B cell (primary cell): ENCODE measurements around the gene TNIK. TPM values are rescaled to one million over a fixed set of nuclear protein-coding genes. Genes with fewer than 3 reads are reported as not detected.

Source experiments
- ATAC-seq: fragments of 200-7000 bp; cut with Tn5 transposase; one replicate; pipeline ENCODE4 v1.10.0; 2021; ENCODE audit warnings: low read depth, mild to moderate bottlenecking, moderate number of reproducible peaks, moderate library complexity
- CTCF ChIA-PET: fragments of 350-600 bp; sonication (Branson Sonifier 250); formaldehyde crosslinking; loops from one replicate; lab custom pipeline; 2021; ENCODE audit warnings: antibody characterized with exemption, inconsistent platforms; lab: Charles Lee
- POLR2A ChIA-PET: fragments of 350-600 bp; sonication (Branson Sonifier 250); formaldehyde crosslinking; loops from one replicate; lab custom pipeline; 2021; ENCODE audit warnings: antibody characterized with exemption; lab: Charles Lee
- DNase-seq: peaks from one replicate; pipeline ENCODE4 v3.0.0; 2013
- H2AFZ ChIP-seq: 2 replicates; pipeline ENCODE4 v1.6.1; 2012; ENCODE audit warnings: mild to moderate bottlenecking, low read depth, low read length; ENCODE audit not compliant: insufficient read depth, poor library complexity, severe bottlenecking
- H3K27ac ChIP-seq, 2 donors: 1 replicate in 1 of 2; 2 replicates in 1 of 2; pipeline ENCODE4 v1.5.1; 2012 to 2013; ENCODE audit warnings: low read length in 2 of 2, mild to moderate bottlenecking in 2 of 2, moderate library complexity in 1 of 2
- H3K27me3 ChIP-seq, 4 experiments: fragments of 200-600 bp in 1 of 4; sonication (generic) in 1 of 4; replicated peaks in 1 of 4; 1 replicate in 2 of 4; 2 replicates in 2 of 4; pipeline versions ENCODE4 v1.6.1 to v1.7.0; 2013 to 2016; ENCODE audit warnings: low read length in 3 of 4, mild to moderate bottlenecking in 2 of 4, mixed read lengths in 1 of 4, moderate library complexity in 1 of 4; ENCODE audit not compliant: insufficient read depth in 4 of 4, control insufficient read depth in 3 of 4; ENCODE audit errors: control extremely low read depth in 1 of 4
- H3K36me3 ChIP-seq, 2 experiments: replicated peaks in 1 of 2; 1 replicate in 1 of 2; 2 replicates in 1 of 2; pipeline versions ENCODE4 v1.6.1 to v1.7.1; 2013; ENCODE audit warnings: low read length in 1 of 2; ENCODE audit not compliant: insufficient read depth in 2 of 2, control insufficient read depth in 1 of 2; ENCODE audit errors: control extremely low read depth in 1 of 2, extremely low read depth in 1 of 2
- H3K4me1 ChIP-seq, 2 donors: fragments of 200-600 bp in 1 of 2; sonication (generic) in 1 of 2; 1 replicate in 1 of 2; 2 replicates in 1 of 2; pipeline versions ENCODE4 v1.5.1 to v1.6.1; 2013 to 2017; ENCODE audit warnings: low read length in 2 of 2; ENCODE audit not compliant: control insufficient read depth in 2 of 2, insufficient read depth in 2 of 2
- H3K4me2 ChIP-seq: replicated peaks from 2 replicates; pipeline ENCODE3; 2012; ENCODE audit warnings: mild to moderate bottlenecking, low read depth, low read length; ENCODE audit not compliant: poor library complexity, severe bottlenecking
- H3K4me3 ChIP-seq, 5 experiments: fragments of 200-600 bp in 1 of 5; sonication (generic) in 1 of 5; 1 replicate in 3 of 5; 2 replicates in 2 of 5; pipeline versions ENCODE4 v1.5.1 to v1.7.0; 2011 to 2016; ENCODE audit warnings: low read length in 4 of 5, mild to moderate bottlenecking in 4 of 5, low read depth in 2 of 5, control low read depth in 1 of 5, moderate library complexity in 1 of 5; ENCODE audit not compliant: insufficient read depth in 1 of 5; ENCODE audit errors: control extremely low read depth in 1 of 5, extremely low read depth in 1 of 5
- H3K79me2 ChIP-seq: fragments of 200-600 bp; sonication (generic); one replicate; pipeline ENCODE4 v1.6.0; 2016; ENCODE audit warnings: low read length; ENCODE audit not compliant: control insufficient read depth, insufficient read depth
- H3K9ac ChIP-seq: fragments of 200-600 bp; sonication (generic); 2 replicates; pipeline ENCODE4 v1.6.1; 2017; ENCODE audit warnings: mild to moderate bottlenecking, low read length, moderate library complexity
- H3K9me3 ChIP-seq, 3 donors: one replicate each; pipeline versions ENCODE4 v1.6.1 to v1.7.1; 2013; ENCODE audit warnings: low read length in 2 of 3; ENCODE audit not compliant: control insufficient read depth in 2 of 3, insufficient read depth in 1 of 3; ENCODE audit errors: control extremely low read depth in 1 of 3
- H4K20me1 ChIP-seq: 2 replicates; pipeline ENCODE4 v1.6.0; 2012; ENCODE audit warnings: mild to moderate bottlenecking, low read length; ENCODE audit not compliant: insufficient read depth, control insufficient read depth, poor library complexity, severe bottlenecking
- H3K27ac Mint-ChIP-seq: one replicate; pipeline ENCODE4 v1.8.0; 2021; ENCODE audit warnings: mixed read lengths
- H3K27me3 Mint-ChIP-seq: one replicate; pipeline ENCODE4 v1.8.0; 2021; ENCODE audit warnings: mixed read lengths
- H3K4me1 Mint-ChIP-seq: one replicate; pipeline ENCODE4 v1.8.0; 2021; ENCODE audit warnings: mixed read lengths
- H3K4me3 Mint-ChIP-seq: one replicate; pipeline ENCODE4 v1.8.0; 2021; ENCODE audit warnings: mixed read lengths
- H3K9me3 Mint-ChIP-seq: one replicate; pipeline ENCODE4 v1.8.0; 2022; ENCODE audit warnings: mixed read lengths; ENCODE audit not compliant: insufficient read depth
- EZH2 ChIP-seq: IDR thresholded peaks from 2 replicates; pipeline ENCODE4 v1.6.1; 2012; ENCODE audit warnings: borderline replicate concordance, low read depth, mild to moderate bottlenecking, moderate library complexity, low read length; ENCODE audit not compliant: insufficient read depth, poor library complexity, severe bottlenecking
- WGBS: methylation state at CpG from one replicate; pipeline ENCODE4 v1.1.5; 2013; ENCODE audit warnings: missing lambda C conversion rate; ENCODE audit not compliant: insufficient coverage; 5-methylcytosine and 5-hydroxymethylcytosine counted together
- intact Hi-C: fragments of 100-400 bp; cut with micrococcal nuclease; formaldehyde crosslinking; loops from one replicate; pipeline ENCODE4 v1.10.0; 2022
- polyA plus RNA-seq: library from polyadenylated mRNA; depleted of rRNA; stranded (reverse); fragments of >200 nt; gene quantifications from 2 replicates; pipeline ENCODE4 v1.2.3, GENCODE V29; 2012
- total RNA-seq, 2 donors: library from RNA; stranded (reverse); fragments of 120-200 nt in 1 of 2; gene quantifications; 1 replicate in 1 of 2; 2 replicates in 1 of 2; pipeline versions ENCODE4 v1.2.3 to v1.2.4, GENCODE V29; 2013 to 2022
- TF ChIP-seq, protein P1 (sequence below): fragments of 200-600 bp; IDR thresholded peaks from one replicate; pipeline ENCODE4 v1.8.0; 2022; ENCODE audit warnings: antibody characterized with exemption, mild to moderate bottlenecking

Gene TNIK
- total and polyA plus RNA-seq, 2 donors (not counting 1 experiment from before 2014, with no cell fraction given), result 0.66 to 7.7 TPM

GRCh38 chr3:171313702-171314101 is 146.5 kb downstream of the TNIK start:
- Mint-ChIP-seq H3K4me3 (no peak overlapping the region), H3K27ac (no peak overlapping the region), H3K9me3 (no peaks in the 10 kb centered on the region), H3K4me1 (no peaks in the 10 kb centered on the region), H3K27me3 (no peaks in the 10 kb centered on the region)
- Histone ChIP-seq H4K20me1 (no peaks in the 10 kb centered on the region), H3K79me2 (no peaks in the 10 kb centered on the region), H3K27ac (no peak overlapping the region), H3K36me3 (no peaks in the 10 kb centered on the region), H3K27me3 (no peaks in the 10 kb centered on the region), H3K4me3 (no peak overlapping the region), H3K9me3 (no peaks in the 10 kb centered on the region), H2AFZ (no peak overlapping the region), H3K4me2 (no peak overlapping the region), H3K4me1 (no peaks in the 10 kb centered on the region), H3K9ac (no peak overlapping the region)
- CTCF ChIA-PET, result no interaction called here
- ATAC-seq, result no peak
- DNase-seq, result no peak
- TF ChIP-seq EZH2, result no peak
- TF ChIP-seq, protein P1, sequence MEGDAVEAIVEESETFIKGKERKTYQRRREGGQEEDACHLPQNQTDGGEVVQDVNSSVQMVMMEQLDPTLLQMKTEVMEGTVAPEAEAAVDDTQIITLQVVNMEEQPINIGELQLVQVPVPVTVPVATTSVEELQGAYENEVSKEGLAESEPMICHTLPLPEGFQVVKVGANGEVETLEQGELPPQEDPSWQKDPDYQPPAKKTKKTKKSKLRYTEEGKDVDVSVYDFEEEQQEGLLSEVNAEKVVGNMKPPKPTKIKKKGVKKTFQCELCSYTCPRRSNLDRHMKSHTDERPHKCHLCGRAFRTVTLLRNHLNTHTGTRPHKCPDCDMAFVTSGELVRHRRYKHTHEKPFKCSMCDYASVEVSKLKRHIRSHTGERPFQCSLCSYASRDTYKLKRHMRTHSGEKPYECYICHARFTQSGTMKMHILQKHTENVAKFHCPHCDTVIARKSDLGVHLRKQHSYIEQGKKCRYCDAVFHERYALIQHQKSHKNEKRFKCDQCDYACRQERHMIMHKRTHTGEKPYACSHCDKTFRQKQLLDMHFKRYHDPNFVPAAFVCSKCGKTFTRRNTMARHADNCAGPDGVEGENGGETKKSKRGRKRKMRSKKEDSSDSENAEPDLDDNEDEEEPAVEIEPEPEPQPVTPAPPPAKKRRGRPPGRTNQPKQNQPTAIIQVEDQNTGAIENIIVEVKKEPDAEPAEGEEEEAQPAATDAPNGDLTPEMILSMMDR, result no peak
- no CpG with 5 or more reads among the region's 7 CpGs for WGBS
- POLR2A ChIA-PET, result no interaction called here
- intact Hi-C loops, result no loop called here

GRCh38 chr3:171312741-171313140 is 147.5 kb downstream of the TNIK start:
- intact Hi-C loops, result no loop called here
- ChIA-PET CTCF (no interaction called here), POLR2A (no interaction called here)
- Mint-ChIP-seq H3K9me3 (peaks cover 2% of the 10 kb centered on the region), H3K4me1 (no peaks in the 10 kb centered on the region), H3K27me3 (no peaks in the 10 kb centered on the region), H3K4me3 (no peak overlapping the region), H3K27ac (no peak overlapping the region)
- Histone ChIP-seq H3K4me3 (no peak overlapping the region), H3K36me3 (no peaks in the 10 kb centered on the region), H3K9me3 (no peaks in the 10 kb centered on the region), H3K79me2 (no peaks in the 10 kb centered on the region), H3K9ac (no peak overlapping the region), H3K4me1 (no peaks in the 10 kb centered on the region), H4K20me1 (no peaks in the 10 kb centered on the region), H3K4me2 (no peak overlapping the region), H2AFZ (no peak overlapping the region), H3K27me3 (no peaks in the 10 kb centered on the region), H3K27ac (no peak overlapping the region)
- ATAC-seq, result no peak
- TF ChIP-seq, protein P1, result no peak
- 92% methylated on average over 6 of the region's 8 CpGs for WGBS
- DNase-seq, result no peak
